ENCODE measurements around the gene ING3. TPM values are rescaled to one million over a fixed set of nuclear protein-coding genes. Genes with fewer than 3 reads are reported as not detected.

ING3 gene
- total and polyA plus RNA-seq, 2 of the 13 experiments (the other 11 are each of a cell fraction or from before 2014, with no cell fraction given): 6.9 to 12.8 TPM

DNA sequence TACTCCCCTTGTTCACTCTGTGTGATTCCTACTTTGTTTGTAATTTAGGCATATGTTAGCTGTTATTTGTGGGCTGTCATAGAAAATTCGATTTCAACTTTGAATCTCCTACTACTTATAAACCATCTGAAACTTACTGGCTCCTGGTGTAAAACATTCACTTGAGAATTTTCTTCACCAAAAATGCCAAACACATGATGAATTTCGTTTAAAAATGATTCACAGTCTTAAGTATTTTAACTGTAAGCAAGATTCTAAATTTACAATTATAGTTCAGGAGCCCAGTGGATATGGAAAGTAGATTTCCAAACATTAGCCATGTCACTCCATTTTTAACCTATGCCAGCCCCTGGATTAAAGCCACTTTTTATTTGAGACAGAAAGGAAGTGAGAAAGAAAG lies 41.0 kb downstream of the ING3 start:
- 2% methylated on average over 2 of the region's 2 CpGs for WGBS (ENCODE audit: low lambda C conversion rate)
- no TSS peak for BruUV-seq (replicated peaks)
- peaks cover 21% of the 10 kb centered on the region for H3K4me1 ChIP-seq (ENCODE audit: insufficient read depth, low read length)
- ChIA-PET POLR2A (no interaction called here), CTCF (ENCODE audit: low intra/inter-chr PET ratio, low total read pairs) (no interaction called here)
- H3K79me2 ChIP-seq (ENCODE audit: insufficient read depth, low read length): no peaks in the 10 kb centered on the region
- no peak overlapping the region for H3K4me3 ChIP-seq (replicated peaks in 1 of 3; ENCODE audit: insufficient read depth in 1 of 3, low read depth in 2 of 3, low read length in 3 of 3)
- no peak overlapping the region for H2AFZ ChIP-seq (ENCODE audit: low read length)
- no peak for DNase-seq (ENCODE audit: low spot score)
- no peak overlapping the region for H3K9ac ChIP-seq (ENCODE audit: insufficient read depth, low read depth, low read length)
- no peak for TF ChIP-seq HNRNPUL1 (IDR thresholded peaks at IDR 0.05; ENCODE audit: low read depth, low read length)
- TF ChIP-seq, protein P1, sequence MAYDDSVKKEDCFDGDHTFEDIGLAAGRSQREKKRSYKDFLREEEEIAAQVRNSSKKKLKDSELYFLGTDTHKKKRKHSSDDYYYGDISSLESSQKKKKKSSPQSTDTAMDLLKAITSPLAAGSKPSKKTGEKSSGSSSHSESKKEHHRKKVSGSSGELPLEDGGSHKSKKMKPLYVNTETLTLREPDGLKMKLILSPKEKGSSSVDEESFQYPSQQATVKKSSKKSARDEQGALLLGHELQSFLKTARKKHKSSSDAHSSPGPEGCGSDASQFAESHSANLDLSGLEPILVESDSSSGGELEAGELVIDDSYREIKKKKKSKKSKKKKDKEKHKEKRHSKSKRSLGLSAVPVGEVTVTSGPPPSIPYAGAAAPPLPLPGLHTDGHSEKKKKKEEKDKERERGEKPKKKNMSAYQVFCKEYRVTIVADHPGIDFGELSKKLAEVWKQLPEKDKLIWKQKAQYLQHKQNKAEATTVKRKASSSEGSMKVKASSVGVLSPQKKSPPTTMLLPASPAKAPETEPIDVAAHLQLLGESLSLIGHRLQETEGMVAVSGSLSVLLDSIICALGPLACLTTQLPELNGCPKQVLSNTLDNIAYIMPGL (CRISPR knock-in tag; IDR thresholded peaks at IDR 0.05; ENCODE audit: borderline replicate concordance in 1 of 2, low read depth in 1 of 2): no peak
- no peak for TF ChIP-seq ZSCAN22 (CRISPR knock-in tag; IDR thresholded peaks at IDR 0.05)
- TF ChIP-seq, protein P2, sequence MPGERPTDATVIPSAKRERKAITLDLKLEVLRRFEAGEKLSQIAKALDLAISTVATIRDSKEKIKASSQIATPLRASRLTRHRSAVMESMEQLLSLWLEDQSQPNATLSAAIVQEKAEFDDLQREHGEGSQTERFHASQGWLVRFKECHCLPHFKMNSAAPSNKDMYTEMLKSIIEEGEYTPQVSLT (CRISPR knock-in tag; IDR thresholded peaks at IDR 0.05; ENCODE audit: borderline replicate concordance, low read depth): no peak
- TF ChIP-seq RBM22 (optimal IDR thresholded peaks at IDR 0.05; ENCODE audit: low read length): no peak
- TF ChIP-seq ZNF337 (CRISPR knock-in tag; IDR thresholded peaks at IDR 0.05; ENCODE audit: borderline replicate concordance, low read depth): no peak
- TF ChIP-seq GLI4 (CRISPR knock-in tag; IDR thresholded peaks at IDR 0.05; ENCODE audit: borderline replicate concordance): no peak
- no peak for TF ChIP-seq KDM5A (IDR thresholded peaks at IDR 0.05; ENCODE audit: borderline replicate concordance, low read length)
- TF ChIP-seq NFE2 (CRISPR knock-in tag; IDR thresholded peaks at IDR 0.05): no peak
- no peak for TF ChIP-seq ZFP36L2 (CRISPR knock-in tag; IDR thresholded peaks at IDR 0.05)
- no peak for TF ChIP-seq ARNTL (CRISPR knock-in tag; IDR thresholded peaks at IDR 0.05)
- TF ChIP-seq, protein P3, sequence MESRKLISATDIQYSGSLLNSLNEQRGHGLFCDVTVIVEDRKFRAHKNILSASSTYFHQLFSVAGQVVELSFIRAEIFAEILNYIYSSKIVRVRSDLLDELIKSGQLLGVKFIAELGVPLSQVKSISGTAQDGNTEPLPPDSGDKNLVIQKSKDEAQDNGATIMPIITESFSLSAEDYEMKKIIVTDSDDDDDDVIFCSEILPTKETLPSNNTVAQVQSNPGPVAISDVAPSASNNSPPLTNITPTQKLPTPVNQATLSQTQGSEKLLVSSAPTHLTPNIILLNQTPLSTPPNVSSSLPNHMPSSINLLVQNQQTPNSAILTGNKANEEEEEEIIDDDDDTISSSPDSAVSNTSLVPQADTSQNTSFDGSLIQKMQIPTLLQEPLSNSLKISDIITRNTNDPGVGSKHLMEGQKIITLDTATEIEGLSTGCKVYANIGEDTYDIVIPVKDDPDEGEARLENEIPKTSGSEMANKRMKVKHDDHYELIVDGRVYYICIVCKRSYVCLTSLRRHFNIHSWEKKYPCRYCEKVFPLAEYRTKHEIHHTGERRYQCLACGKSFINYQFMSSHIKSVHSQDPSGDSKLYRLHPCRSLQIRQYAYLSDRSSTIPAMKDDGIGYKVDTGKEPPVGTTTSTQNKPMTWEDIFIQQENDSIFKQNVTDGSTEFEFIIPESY (CRISPR knock-in tag; IDR thresholded peaks at IDR 0.05): no peak
- no peak for ATAC-seq
- in situ Hi-C loops (cut with HindIII; ENCODE audit: extremely low pct_ligation_motif_present, low pct_unique_long_range_greater_than_20kb) (no loop called here), intact Hi-C loops (cut with micrococcal nuclease; ENCODE audit: unreplicated experiment) (no loop called here)
- no peak overlapping the region for H3K27ac ChIP-seq (ENCODE audit: extremely low read length, insufficient read depth, low read length)
- no peak for FAIRE-seq
- H3K4me2 ChIP-seq (ENCODE audit: low read depth, low read length): no peak overlapping the region
- no peaks in the 10 kb centered on the region for H4K20me1 ChIP-seq (ENCODE audit: insufficient read depth, low read length)
- H3K36me3 ChIP-seq (replicated peaks in 1 of 2; ENCODE audit: control insufficient read depth in 1 of 2, insufficient read depth in 2 of 2, low read length in 2 of 2): no peaks in the 10 kb centered on the region
- no peaks in the 10 kb centered on the region for H3K9me3 ChIP-seq (ENCODE audit: low read length)
- peaks cover 0 to 14% of the 10 kb centered on the region in 2 experiments; a peak in 3 of 5 replicates for H3K27me3 ChIP-seq (ENCODE audit: control insufficient read depth in 1 of 2, insufficient read depth in 2 of 2, low read length in 2 of 2)
